Ovary (tissue), 9 donors: ENCODE measurements around the gene ITPK1. TPM values are rescaled to one million over a fixed set of nuclear protein-coding genes. Genes with fewer than 3 reads are reported as not detected.

Source experiments
- DNase-seq, 5 donors: peaks; one replicate each; pipeline ENCODE4 v3.0.0-alpha.2; 2019 to 2020
- H3K27ac ChIP-seq, 2 donors: fragments of 200-600 bp; one replicate each; pipeline versions ENCODE4 v1.5.1 to v1.8.0; 2019 to 2022
- H3K27me3 ChIP-seq: fragments of 200-600 bp; one replicate; pipeline ENCODE4 v1.8.0; 2022
- H3K36me3 ChIP-seq: fragments of 200-600 bp; sonication (generic); one replicate; pipeline ENCODE4 v1.5.1; 2019
- H3K4me1 ChIP-seq: one replicate; pipeline ENCODE4 v1.8.1; 2013; ENCODE audit warnings: mild to moderate bottlenecking, moderate library complexity; ENCODE audit not compliant: insufficient read depth
- H3K4me3 ChIP-seq: fragments of 200-600 bp; sonication (generic); one replicate; pipeline ENCODE4 v1.5.1; 2017
- H3K9me3 ChIP-seq, 2 donors: fragments of 200-600 bp in 1 of 2; sonication (generic) in 1 of 2; one replicate each; pipeline versions ENCODE4 v1.5.1 to v1.8.1; 2013 to 2019; ENCODE audit warnings: mild to moderate bottlenecking in 1 of 2, moderate library complexity in 1 of 2
- EP300 ChIP-seq: sonication (generic); formaldehyde crosslinking; IDR thresholded peaks from one replicate; pipeline ENCODE4 v1.6.1; 2017; ENCODE audit warnings: antibody characterized with exemption
- POLR2A ChIP-seq: fragments of 450-650 bp; IDR thresholded peaks from one replicate; pipeline ENCODE4 v1.6.1; 2017; ENCODE audit warnings: antibody characterized with exemption, mild to moderate bottlenecking, moderate library complexity
- WGBS, 3 donors: extraction: QIAGEN DNeasy Blood & Tissue Kit in 1 of 3; methylation state at CpG; one replicate each; pipeline versions ENCODE4 v1.1.5 to v1.1.7; 2013 to 2017; 5-methylcytosine and 5-hydroxymethylcytosine counted together
- intact Hi-C, 4 donors: fragments of 100-400 bp; cut with DNase I; formaldehyde crosslinking; loops; one replicate each; pipeline versions ENCODE4 v1.11.0 to v1.15.1; 2022 to 2023
- polyA plus RNA-seq, 2 donors: library from polyadenylated mRNA; stranded (reverse); fragments of 200-250 nt in 1 of 2; fragments of 350-450 nt in 1 of 2; fragmentation: Illumina TruSeq in 1 of 2; extraction: RNeasy Lipid Tissue Mini Kit (QIAGEN cat#74804) in 1 of 2; gene quantifications; one replicate each; pipeline ENCODE4 v1.2.3, GENCODE V29; 2013 to 2014
- total RNA-seq, 7 donors: library from RNA; depleted of rRNA in 2 of 7; stranded (reverse); fragments of >200 nt in 2 of 7; fragmentation: NEBNext Ultra II Directional in 3 of 7; extraction: Animal tissue kit (Norgen Biotek cat#: 25700) in 3 of 7; gene quantifications; one replicate each; pipeline versions ENCODE4 v1.1.0 to v1.2.4, GENCODE V29; 2016 to 2023
- TF ChIP-seq, protein P1 (sequence below), 3 donors: fragments of 450-650 bp in 2 of 3; fragments of 200-600 bp in 1 of 3; IDR thresholded peaks; one replicate each; pipeline versions ENCODE4 v1.5.1 to v1.8.0; 2016 to 2022; ENCODE audit warnings: antibody characterized with exemption in 3 of 3, mild to moderate bottlenecking in 1 of 3
- donor health status: DM: no; HTN: no; CAD: no; lungs with moderate emphysema.
- donor health status: DM: no; HTN: no; CAD: no.
- donor health status: Bipolar disorder and iron deficiency.
- donor health status: DM: yes; HTN: yes; CAD: no.
- donor health status: DM: no; HTN: no; CAD: no.
- donor health status: DM: yes; HTN: yes; CAD: no.

Gene ITPK1
- total and polyA plus RNA-seq, 9 donors = 23.6 to 57.8 (median 49.3) TPM

GRCh38 chr14:93045211-93045674, 70.5 kb downstream of the ITPK1 start:
- Histone ChIP-seq H3K36me3 (no peaks in the 10 kb centered on the region), H3K27me3 (no peaks in the 10 kb centered on the region), H3K27ac (no peak overlapping the region), H3K9me3 (no peaks in the 10 kb centered on the region), H3K4me3 (no peak overlapping the region), H3K4me1 (peaks cover 8% of the 10 kb centered on the region)
- DNase-seq = no peak
- WGBS, 3 donors = 70 to 80% (median 74%) methylated on average over 9 of the region's 9 CpGs
- no peak for TF ChIP-seq POLR2A
- TF ChIP-seq, protein P1, sequence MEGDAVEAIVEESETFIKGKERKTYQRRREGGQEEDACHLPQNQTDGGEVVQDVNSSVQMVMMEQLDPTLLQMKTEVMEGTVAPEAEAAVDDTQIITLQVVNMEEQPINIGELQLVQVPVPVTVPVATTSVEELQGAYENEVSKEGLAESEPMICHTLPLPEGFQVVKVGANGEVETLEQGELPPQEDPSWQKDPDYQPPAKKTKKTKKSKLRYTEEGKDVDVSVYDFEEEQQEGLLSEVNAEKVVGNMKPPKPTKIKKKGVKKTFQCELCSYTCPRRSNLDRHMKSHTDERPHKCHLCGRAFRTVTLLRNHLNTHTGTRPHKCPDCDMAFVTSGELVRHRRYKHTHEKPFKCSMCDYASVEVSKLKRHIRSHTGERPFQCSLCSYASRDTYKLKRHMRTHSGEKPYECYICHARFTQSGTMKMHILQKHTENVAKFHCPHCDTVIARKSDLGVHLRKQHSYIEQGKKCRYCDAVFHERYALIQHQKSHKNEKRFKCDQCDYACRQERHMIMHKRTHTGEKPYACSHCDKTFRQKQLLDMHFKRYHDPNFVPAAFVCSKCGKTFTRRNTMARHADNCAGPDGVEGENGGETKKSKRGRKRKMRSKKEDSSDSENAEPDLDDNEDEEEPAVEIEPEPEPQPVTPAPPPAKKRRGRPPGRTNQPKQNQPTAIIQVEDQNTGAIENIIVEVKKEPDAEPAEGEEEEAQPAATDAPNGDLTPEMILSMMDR (IDR thresholded peaks at IDR 0.05) = no peak
- no peak for TF ChIP-seq EP300
- intact Hi-C loops = no loop called here

- intact Hi-C loops = no loop called here
- Histone ChIP-seq H3K27me3 (no peaks in the 10 kb centered on the region), H3K9me3 (no peaks in the 10 kb centered on the region), H3K27ac (no peak overlapping the region), H3K4me3 (no peak overlapping the region), H3K4me1 (peaks cover 3% of the 10 kb centered on the region), H3K36me3 (no peaks in the 10 kb centered on the region)
- TF ChIP-seq POLR2A = no peak
- no peak for TF ChIP-seq EP300
- TF ChIP-seq, protein P1 (IDR thresholded peaks at IDR 0.05) = no peak
- WGBS, 3 donors = 96 to 97% (median 96%) methylated on average over 9 of the region's 9 CpGs
- DNase-seq = no peak
Observed at GRCh38 chr14:93044556-93044955, 71.2 kb downstream of the ITPK1 start.

DNA sequence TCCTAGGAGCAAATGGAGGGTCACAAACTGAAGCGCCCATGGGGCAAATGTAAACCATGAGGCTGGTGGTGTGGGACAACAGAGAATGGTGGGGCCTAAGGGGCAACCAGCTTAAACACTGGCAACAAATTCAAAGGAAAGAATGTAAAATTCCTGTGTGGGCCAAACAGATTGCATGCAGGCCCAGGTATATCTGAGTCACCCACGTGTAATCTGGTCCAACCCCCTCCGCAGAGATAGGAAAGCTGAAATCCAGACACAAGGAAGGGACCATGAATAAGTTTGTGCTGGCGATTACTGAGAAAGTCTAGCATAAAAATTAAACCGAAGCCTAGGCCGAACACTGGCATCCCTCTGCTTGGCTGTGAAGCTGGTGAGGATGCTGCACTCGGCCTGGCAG, 71.6 kb downstream of the ITPK1 start:
- 91 to 95% (median 93%) methylated on average over 7 of the region's 7 CpGs for whole genome bisulfite sequencing, 3 donors
- H3K4me1 ChIP-seq = peaks cover 3% of the 10 kb centered on the region

DNA sequence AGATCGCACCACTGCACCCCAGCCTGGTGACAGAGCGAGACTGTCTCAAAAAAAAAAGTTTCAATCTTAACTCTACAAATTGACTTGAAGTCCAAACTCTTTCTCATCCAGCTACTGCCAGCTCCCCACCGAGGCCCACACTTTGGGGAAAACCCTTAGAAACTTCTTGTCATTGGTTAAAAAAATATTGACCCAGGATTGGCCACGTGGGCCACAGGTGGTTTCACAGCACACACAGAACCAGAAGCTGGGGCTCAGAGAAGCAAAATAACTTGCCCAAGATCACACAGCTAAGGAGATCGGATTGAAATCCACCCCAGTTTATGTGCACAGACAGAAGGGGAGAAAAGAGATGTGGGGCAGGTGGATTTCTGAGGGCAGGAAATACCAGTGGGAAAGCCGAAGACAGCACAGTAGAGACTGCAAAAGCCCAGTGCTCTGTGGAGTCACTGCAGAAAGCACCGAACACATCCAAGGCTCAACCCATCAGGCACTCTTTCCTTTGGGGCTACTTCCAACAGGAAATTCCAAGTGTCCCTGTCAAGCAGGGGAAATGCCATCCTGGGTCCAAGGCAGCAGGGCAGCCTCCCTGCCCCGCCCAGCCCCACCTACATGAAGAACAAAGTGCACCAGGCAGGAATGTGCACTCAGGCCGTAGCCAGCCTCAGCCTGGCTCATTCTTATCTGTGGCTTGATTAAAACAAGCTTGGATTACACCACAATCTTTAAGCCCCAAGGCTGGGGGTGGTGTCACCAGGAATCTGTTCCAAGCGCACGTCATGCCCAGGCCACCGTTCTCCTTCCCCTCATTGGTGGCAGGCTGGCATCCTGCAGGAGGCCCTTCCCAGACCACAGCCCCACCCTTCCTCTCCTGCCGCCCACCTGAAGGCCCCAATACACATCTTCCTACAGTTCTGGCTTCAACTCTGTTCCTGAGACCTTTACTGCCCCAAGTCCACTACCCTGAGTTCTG, 72.5 kb downstream of the ITPK1 start:
- peaks cover 3% of the 10 kb centered on the region for H3K4me1 ChIP-seq
- WGBS, 3 donors = 78 to 87% (median 83%) methylated on average over 13 of the region's 13 CpGs

More for the DNA sequence above, 71.6 kb downstream of the ITPK1 start:
- intact Hi-C loops = no loop called here
- Histone ChIP-seq H3K9me3 (no peaks in the 10 kb centered on the region), H3K4me3 (no peak overlapping the region), H3K27ac (no peak overlapping the region), H3K27me3 (no peaks in the 10 kb centered on the region), H3K36me3 (no peaks in the 10 kb centered on the region)
- TF ChIP-seq POLR2A = no peak
- TF ChIP-seq, protein P1 (IDR thresholded peaks at IDR 0.05) = no peak
- TF ChIP-seq EP300 = no peak
- no peak for DNase-seq

More for the DNA sequence above, 72.5 kb downstream of the ITPK1 start:
- TF ChIP-seq EP300 (no peak), POLR2A (no peak)
- TF ChIP-seq, protein P1 (IDR thresholded peaks at IDR 0.05) = no peak
- Histone ChIP-seq H3K36me3 (no peaks in the 10 kb centered on the region), H3K27ac (no peak overlapping the region), H3K9me3 (no peaks in the 10 kb centered on the region), H3K27me3 (no peaks in the 10 kb centered on the region), H3K4me3 (no peak overlapping the region)
- intact Hi-C loops = no loop called here
- no peak for DNase-seq
